ENCODE measurements around the gene CKMT2.

The CKMT2 gene

GRCh38 chr5:81219389-81219788, 13.7 kb upstream of the CKMT2 start:
- TF ChIP-seq CTCF (IDR thresholded peaks at IDR 0.05; ENCODE audit: insufficient read depth, low read length, missing control alignments), result no peak
- DNase-seq (ENCODE audit: low read depth, low spot score), result no peak
- ChIA-PET CTCF (no interaction called here), POLR2A (no interaction called here)
- no peak overlapping the region for H3K4me3 ChIP-seq (ENCODE audit: low read depth, low read length)

- POLR2A ChIA-PET, result no interaction called here
- no peak for TF ChIP-seq CTCF (IDR thresholded peaks at IDR 0.05; ENCODE audit: insufficient read depth, low read length, missing control alignments)
- no peak overlapping the region for H3K4me3 ChIP-seq (ENCODE audit: low read depth, low read length)
- CTCF ChIA-PET, result interaction anchor here (1.5 kb wide), 1 partner anchor 27 kb away, joined by 5 read pairs; no protein-coding TSS in a partner anchor
- no peak for DNase-seq (ENCODE audit: low read depth, low spot score)
These were observed 10.8 kb upstream of the CKMT2 start for GRCh38 chr5:81222285-81222684.

GRCh38 chr5:81225463-81225862, 7.7 kb upstream of the CKMT2 start:
- ChIA-PET CTCF (interaction anchor here (1.6 kb wide), 1 partner anchor 12 kb away, joined by 3 read pairs; no protein-coding TSS in a partner anchor), POLR2A (no interaction called here)
- TF ChIP-seq CTCF (IDR thresholded peaks at IDR 0.05; ENCODE audit: insufficient read depth, low read length, missing control alignments), result no peak
- no peak for DNase-seq (ENCODE audit: low read depth, low spot score)
- no peak overlapping the region for H3K4me3 ChIP-seq (ENCODE audit: low read depth, low read length)

- H3K4me3 ChIP-seq (ENCODE audit: low read depth, low read length), result no peak overlapping the region
- ChIA-PET CTCF (interaction anchor here (1.6 kb wide), 1 partner anchor 11 kb away, joined by 3 read pairs; no protein-coding TSS in a partner anchor), POLR2A (no interaction called here)
- no peak for TF ChIP-seq CTCF (IDR thresholded peaks at IDR 0.05; ENCODE audit: insufficient read depth, low read length, missing control alignments)
- no peak for DNase-seq (ENCODE audit: low read depth, low spot score)
These were observed 6.8 kb upstream of the CKMT2 start for GRCh38 chr5:81226286-81226685.

- ChIA-PET CTCF (interaction anchor here (1.6 kb wide), 1 partner anchor 10 kb away, joined by 3 read pairs; no protein-coding TSS in a partner anchor), POLR2A (no interaction called here)
- H3K4me3 ChIP-seq (ENCODE audit: low read depth, low read length), result no peak overlapping the region
- DNase-seq (ENCODE audit: low read depth, low spot score), result no peak
- no peak for TF ChIP-seq CTCF (IDR thresholded peaks at IDR 0.05; ENCODE audit: insufficient read depth, low read length, missing control alignments)
These were observed 6.2 kb upstream of the CKMT2 start for GRCh38 chr5:81226949-81227348.

- CTCF ChIA-PET, result no interaction called here
- TF ChIP-seq CTCF (IDR thresholded peaks at IDR 0.05; ENCODE audit: insufficient read depth, low read length, missing control alignments), result no peak
- no peak overlapping the region for H3K4me3 ChIP-seq (ENCODE audit: low read depth, low read length)
- POLR2A ChIA-PET, result no interaction called here
- DNase-seq (ENCODE audit: low read depth, low spot score), result no peak
These were observed 5.0 kb upstream of the CKMT2 start for GRCh38 chr5:81228084-81228483.
